ENCODE measurements around the gene VWA8.
"Not testable (repeated sequence)": the region's sequence is repeated elsewhere in the genome, so short reads cannot be mapped to it uniquely, and the experiment has no call there.

Gene VWA8

DNA sequence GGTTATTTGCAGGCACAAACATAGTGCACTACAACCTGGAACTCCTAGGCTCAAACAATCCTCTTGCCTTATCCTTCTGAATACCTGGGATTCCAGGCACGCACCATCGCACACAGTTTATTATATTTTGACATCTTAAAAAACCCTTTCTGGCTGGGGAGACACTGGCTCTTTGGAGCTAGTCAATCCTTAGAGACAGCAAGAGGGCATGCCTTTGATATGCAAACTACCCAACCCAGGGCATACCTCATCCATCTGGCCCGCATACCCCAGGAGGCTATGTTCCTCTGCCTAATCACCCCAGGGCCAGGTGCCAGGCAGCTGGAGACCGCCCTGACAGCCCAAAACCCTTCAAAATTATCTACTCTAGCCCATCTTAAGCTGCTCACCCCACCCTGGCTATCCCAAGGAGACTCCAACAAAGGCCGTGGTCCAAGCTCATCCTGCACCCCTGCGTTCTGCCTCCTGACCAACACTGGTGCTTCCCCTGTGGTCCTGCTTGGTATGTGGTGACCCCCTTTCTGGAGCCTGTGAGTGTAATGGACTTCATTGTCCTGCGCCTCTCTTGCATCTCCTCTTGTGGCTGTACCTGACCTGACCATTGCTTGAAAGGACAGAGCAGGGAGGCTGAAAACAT, 417.1 kb downstream of the VWA8 start:
- TF ChIP-seq, protein P1, sequence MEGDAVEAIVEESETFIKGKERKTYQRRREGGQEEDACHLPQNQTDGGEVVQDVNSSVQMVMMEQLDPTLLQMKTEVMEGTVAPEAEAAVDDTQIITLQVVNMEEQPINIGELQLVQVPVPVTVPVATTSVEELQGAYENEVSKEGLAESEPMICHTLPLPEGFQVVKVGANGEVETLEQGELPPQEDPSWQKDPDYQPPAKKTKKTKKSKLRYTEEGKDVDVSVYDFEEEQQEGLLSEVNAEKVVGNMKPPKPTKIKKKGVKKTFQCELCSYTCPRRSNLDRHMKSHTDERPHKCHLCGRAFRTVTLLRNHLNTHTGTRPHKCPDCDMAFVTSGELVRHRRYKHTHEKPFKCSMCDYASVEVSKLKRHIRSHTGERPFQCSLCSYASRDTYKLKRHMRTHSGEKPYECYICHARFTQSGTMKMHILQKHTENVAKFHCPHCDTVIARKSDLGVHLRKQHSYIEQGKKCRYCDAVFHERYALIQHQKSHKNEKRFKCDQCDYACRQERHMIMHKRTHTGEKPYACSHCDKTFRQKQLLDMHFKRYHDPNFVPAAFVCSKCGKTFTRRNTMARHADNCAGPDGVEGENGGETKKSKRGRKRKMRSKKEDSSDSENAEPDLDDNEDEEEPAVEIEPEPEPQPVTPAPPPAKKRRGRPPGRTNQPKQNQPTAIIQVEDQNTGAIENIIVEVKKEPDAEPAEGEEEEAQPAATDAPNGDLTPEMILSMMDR (IDR thresholded peaks at IDR 0.05; ENCODE audit: low read depth, low read length, missing control alignments) = no peak
- DNase-seq (ENCODE audit: extremely low read depth, low read depth) = no peak

DNA sequence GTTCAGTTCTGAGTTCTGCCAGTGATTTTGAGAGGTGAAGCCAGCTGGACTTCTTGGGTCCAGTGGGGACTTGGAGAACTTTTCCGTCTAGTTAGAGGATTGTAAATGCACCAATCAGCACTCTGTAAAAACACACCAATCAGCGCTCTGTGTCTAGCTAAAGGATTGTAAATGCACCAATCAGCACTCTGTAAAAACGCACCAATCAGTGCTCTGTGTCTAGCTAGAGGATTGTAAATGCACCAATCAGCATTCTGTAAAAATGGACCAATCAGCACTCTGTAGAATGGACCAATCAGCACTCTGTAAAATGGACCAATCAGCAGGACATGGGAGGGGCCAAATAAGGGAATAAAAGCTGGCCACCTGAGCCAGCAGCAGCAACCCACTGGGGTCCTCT, 418.1 kb downstream of the VWA8 start:
- not testable (repeated sequence) for DNase-seq (ENCODE audit: extremely low read depth, low read depth); H3K4me3 ChIP-seq (replicated peaks; ENCODE audit: low read depth, low read length)

More for the DNA sequence above, 417.1 kb downstream of the VWA8 start:
- H3K4me3 ChIP-seq (replicated peaks; ENCODE audit: low read depth, low read length) = no peak overlapping the region

DNA sequence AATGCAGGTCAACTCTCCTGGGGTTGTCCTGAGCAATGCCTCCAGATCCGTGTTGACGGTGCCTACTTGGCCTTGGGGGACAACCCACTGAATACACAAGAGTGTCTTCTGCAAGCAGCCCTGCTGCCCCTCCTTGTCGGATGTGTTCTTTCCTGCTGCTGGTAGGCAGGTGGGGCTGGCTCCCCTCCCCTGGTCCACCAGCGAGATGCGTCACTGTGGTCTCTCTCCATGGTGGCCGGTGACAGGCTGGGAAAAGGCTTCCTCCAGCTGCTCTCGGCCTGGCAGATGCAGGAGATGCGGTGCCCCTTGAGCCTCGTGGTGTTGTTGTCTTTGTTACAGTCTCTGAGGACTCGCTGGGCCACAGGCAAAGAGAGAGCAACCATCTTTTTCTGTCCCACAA, 418.6 kb downstream of the VWA8 start:
- no peak overlapping the region for H3K4me3 ChIP-seq (replicated peaks; ENCODE audit: low read depth, low read length)
- TF ChIP-seq, protein P1 (IDR thresholded peaks at IDR 0.05; ENCODE audit: low read depth, low read length, missing control alignments) = no peak
- no peak for DNase-seq (ENCODE audit: extremely low read depth, low read depth)

DNA sequence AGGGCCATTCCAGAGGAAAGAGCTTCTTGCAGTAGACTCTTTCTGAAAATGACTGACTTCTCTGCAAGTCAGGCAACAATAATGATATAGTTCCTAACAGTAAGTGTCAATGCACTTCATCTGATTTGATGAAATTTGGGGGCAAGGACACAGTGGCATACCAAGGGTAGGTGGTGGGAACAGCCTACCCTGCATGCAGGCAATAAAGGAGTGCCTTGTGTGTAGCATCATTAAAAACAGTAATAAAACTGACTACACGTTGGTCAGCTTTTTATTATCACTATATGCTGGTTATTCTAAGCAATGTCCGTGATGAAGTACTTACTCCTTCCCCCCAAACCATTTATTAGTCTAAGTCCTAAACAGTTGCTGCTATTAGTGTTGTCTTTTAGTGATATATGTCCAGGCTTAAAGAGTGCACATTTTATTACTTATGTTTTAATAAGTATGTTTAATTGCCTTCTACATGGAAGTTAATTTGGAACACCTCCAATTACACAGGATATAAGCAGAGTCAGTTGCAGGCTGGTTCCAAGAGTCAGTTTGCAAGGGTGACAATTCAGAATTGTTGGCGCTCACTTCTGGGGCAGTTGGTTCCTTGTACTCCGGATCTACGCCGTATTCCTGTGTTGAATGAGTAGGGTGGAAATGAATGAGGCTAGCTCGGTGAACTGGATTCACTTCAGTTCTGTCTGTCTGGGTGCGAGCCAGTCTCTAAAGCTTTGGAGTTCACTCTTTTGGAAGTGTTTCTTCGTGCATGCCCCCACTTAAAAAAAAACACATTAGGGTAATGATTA, 419.6 kb downstream of the VWA8 start:
- TF ChIP-seq, protein P1 (IDR thresholded peaks at IDR 0.05; ENCODE audit: low read depth, low read length, missing control alignments) = no peak
- no peak for DNase-seq (ENCODE audit: extremely low read depth, low read depth)
- H3K4me3 ChIP-seq (replicated peaks; ENCODE audit: low read depth, low read length) = no peak overlapping the region

DNA sequence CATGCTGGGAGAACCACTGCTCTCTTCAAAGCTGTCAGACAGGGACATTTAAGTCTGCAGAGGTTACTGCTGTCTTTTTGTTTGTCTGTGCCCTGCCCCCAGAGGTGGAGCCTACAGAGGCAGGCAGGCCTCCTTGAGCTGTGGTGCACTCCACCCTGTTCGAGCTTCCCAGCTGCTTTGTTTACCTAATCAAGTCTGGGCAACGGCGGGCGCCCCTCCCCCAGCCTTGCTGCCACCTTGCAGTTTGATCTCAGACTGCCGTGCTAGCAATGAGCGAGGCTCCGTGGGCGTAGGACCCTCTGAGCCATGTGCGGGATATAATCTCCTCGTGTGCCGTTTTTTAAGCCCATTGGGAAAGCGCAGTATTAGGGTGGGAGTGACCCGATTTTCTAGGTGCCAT, 420.7 kb downstream of the VWA8 start:
- DNase-seq (ENCODE audit: extremely low read depth, low read depth); H3K4me3 ChIP-seq (replicated peaks; ENCODE audit: low read depth, low read length): not testable (repeated sequence)

DNA sequence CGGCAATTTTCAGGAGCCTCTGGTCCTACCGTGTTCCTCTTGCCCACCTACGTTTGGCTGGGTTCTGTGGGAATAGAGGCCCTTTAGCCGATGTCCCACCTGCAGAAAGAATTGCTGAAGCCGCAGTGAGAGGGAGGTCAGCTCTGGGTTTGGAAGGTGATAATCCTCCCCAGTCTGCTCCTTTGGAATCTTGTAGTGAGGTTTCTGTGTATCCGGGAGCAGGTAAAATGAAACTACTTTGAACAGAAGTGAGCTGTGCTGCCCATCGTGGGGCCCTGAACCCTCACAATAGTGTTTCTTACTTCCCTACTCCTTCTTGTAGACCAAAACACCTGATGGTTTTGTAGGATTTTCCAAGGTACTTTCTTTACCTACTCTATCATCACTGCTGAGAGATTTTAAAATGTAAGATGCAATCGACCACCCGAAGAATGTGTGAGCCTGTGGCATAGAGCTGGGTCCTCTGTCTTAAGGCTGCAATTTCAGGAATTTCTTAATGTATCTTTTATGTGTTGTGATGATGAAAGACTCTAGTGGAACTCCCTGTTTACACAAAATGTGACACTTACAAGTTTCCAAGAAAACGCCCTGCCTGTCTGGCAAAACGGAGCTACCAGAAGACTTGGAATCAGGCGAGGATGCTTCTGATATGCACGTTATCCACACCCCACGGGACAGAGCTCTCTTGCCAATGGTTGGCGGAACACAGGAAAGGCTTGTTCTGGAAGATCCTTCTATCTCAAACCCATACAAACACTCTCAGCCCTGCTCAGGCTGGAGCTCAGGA, 427.4 kb downstream of the VWA8 start:
- TF ChIP-seq, protein P1 (IDR thresholded peaks at IDR 0.05; ENCODE audit: low read depth, low read length, missing control alignments) = no peak
- no peak overlapping the region for H3K4me3 ChIP-seq (replicated peaks; ENCODE audit: low read depth, low read length)
- DNase-seq (ENCODE audit: extremely low read depth, low read depth) = no peak

DNA sequence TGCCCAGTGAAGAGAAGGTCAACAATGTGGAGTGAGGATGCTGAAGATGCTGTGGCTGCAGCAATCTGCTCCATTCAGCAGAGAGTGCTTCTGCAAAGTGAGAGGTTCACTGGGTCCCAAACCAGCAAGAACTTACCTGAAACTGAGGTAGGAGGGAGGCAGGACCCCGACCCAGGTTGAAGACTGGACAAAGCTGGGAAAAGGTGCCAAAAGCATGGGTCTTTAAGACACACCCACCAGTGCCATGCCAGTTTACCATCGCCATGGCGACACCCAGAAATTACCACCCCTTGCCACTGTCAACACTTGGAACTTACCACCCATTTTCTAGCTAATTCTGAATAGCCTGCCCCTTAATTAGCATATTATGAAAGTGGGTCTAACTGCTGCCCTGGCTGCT, 432.9 kb downstream of the VWA8 start:
- H3K4me3 ChIP-seq (replicated peaks; ENCODE audit: low read depth, low read length) = no peak overlapping the region
- TF ChIP-seq, protein P1 (IDR thresholded peaks at IDR 0.05; ENCODE audit: low read depth, low read length, missing control alignments) = no peak
- DNase-seq (ENCODE audit: extremely low read depth, low read depth) = no peak

Data from HFF-Myc (cell line).